CD14-positive monocyte (primary cell): ENCODE results near the gene MTCH2. TPM values are rescaled to one million over a fixed set of nuclear protein-coding genes. Genes with fewer than 3 reads are reported as not detected.

Experiments used
- DNase-seq, 3 donors: peaks; one replicate each; pipeline ENCODE4 v3.0.0-alpha.2; 2011 to 2022
- H2AFZ ChIP-seq: 2 replicates; pipeline ENCODE4 v1.6.0; 2012; ENCODE audit warnings: mild to moderate bottlenecking, low read depth, low read length, inconsistent platforms; ENCODE audit not compliant: insufficient read depth, poor library complexity, severe bottlenecking
- H3K27ac ChIP-seq, 2 donors: 1 replicate in 1 of 2; 2 replicates in 1 of 2; pipeline ENCODE4 v1.5.1; 2012 to 2013; ENCODE audit warnings: low read length in 2 of 2, control low read depth in 1 of 2, inconsistent platforms in 1 of 2, low read depth in 1 of 2, mild to moderate bottlenecking in 1 of 2
- H3K27me3 ChIP-seq, 2 donors: one replicate each; pipeline versions ENCODE4 v1.6.0 to v1.6.1; 2011 to 2013; ENCODE audit warnings: low read length in 2 of 2; ENCODE audit not compliant: control insufficient read depth in 2 of 2, insufficient read depth in 2 of 2
- H3K36me3 ChIP-seq, 2 donors: replicated peaks in 1 of 2; 1 replicate in 1 of 2; 2 replicates in 1 of 2; pipeline versions ENCODE4 v1.5.1 to v1.6.1; 2012 to 2013; ENCODE audit warnings: low read length in 2 of 2, control low read depth in 1 of 2, inconsistent platforms in 1 of 2, mild to moderate bottlenecking in 1 of 2; ENCODE audit not compliant: insufficient read depth in 2 of 2, control insufficient read depth in 1 of 2
- H3K4me1 ChIP-seq, 2 donors: 1 replicate in 1 of 2; 2 replicates in 1 of 2; pipeline versions ENCODE4 v1.5.1 to v1.6.1; 2012 to 2013; ENCODE audit warnings: low read length in 2 of 2, control low read depth in 1 of 2, inconsistent platforms in 1 of 2, mild to moderate bottlenecking in 1 of 2, moderate library complexity in 1 of 2; ENCODE audit not compliant: insufficient read depth in 2 of 2, control insufficient read depth in 1 of 2
- H3K4me2 ChIP-seq: replicated peaks from 2 replicates; pipeline ENCODE3; 2012; ENCODE audit warnings: low read length, moderate library complexity, mild to moderate bottlenecking; ENCODE audit not compliant: poor library complexity, severe bottlenecking; ENCODE audit errors: extremely low read depth
- H3K4me3 ChIP-seq, 3 experiments: fragments of 200-600 bp in 1 of 3; sonication (generic) in 1 of 3; replicated peaks in 1 of 3; 1 replicate in 2 of 3; 2 replicates in 1 of 3; pipeline ENCODE4 v1.5.1; 2011 to 2013; ENCODE audit warnings: low read length in 3 of 3, mild to moderate bottlenecking in 3 of 3, control low read depth in 2 of 3, low read depth in 2 of 3, inconsistent platforms in 1 of 3, moderate library complexity in 1 of 3
- H3K79me2 ChIP-seq: 2 replicates; pipeline ENCODE4 v1.6.0; 2012; ENCODE audit warnings: mild to moderate bottlenecking, control low read depth, inconsistent platforms, low read length, moderate library complexity; ENCODE audit not compliant: insufficient read depth
- H3K9ac ChIP-seq: 2 replicates; pipeline ENCODE4 v1.6.0; 2017; ENCODE audit warnings: low read length, mild to moderate bottlenecking; ENCODE audit not compliant: insufficient read depth, poor library complexity, severe bottlenecking
- H3K9me3 ChIP-seq, 2 donors: replicated peaks in 1 of 2; 1 replicate in 1 of 2; 2 replicates in 1 of 2; pipeline versions ENCODE4 v1.5.1 to v1.6.1; 2012 to 2013; ENCODE audit warnings: low read length in 2 of 2, control low read depth in 1 of 2; ENCODE audit not compliant: control insufficient read depth in 1 of 2, insufficient read depth in 1 of 2
- H4K20me1 ChIP-seq: 2 replicates; pipeline ENCODE4 v1.6.0; 2012; ENCODE audit warnings: mild to moderate bottlenecking, low read length, control low read depth, moderate library complexity; ENCODE audit not compliant: insufficient read depth
- H3K27ac Mint-ChIP-seq, 7 donors: one replicate each; pipeline ENCODE4 v1.8.0; 2020; ENCODE audit warnings: mild to moderate bottlenecking in 7 of 7, mixed read lengths in 7 of 7, moderate library complexity in 6 of 7, inconsistent platforms in 2 of 7
- H3K27me3 Mint-ChIP-seq, 3 donors: one replicate each; pipeline ENCODE4 v1.8.0; 2021 to 2022; ENCODE audit warnings: low read depth in 3 of 3, mild to moderate bottlenecking in 3 of 3, mixed read lengths in 3 of 3, moderate library complexity in 3 of 3, inconsistent platforms in 1 of 3
- H3K36me3 Mint-ChIP-seq, 2 donors: one replicate each; pipeline ENCODE4 v1.8.0; 2020; ENCODE audit warnings: mixed read lengths in 2 of 2, inconsistent platforms in 1 of 2, mild to moderate bottlenecking in 1 of 2
- H3K4me1 Mint-ChIP-seq: one replicate; pipeline ENCODE4 v1.8.0; 2020; ENCODE audit warnings: mild to moderate bottlenecking, mixed read lengths
- H3K4me3 Mint-ChIP-seq, 2 donors: one replicate each; pipeline ENCODE4 v1.8.0; 2020; ENCODE audit warnings: mild to moderate bottlenecking in 2 of 2, mixed read lengths in 2 of 2, moderate library complexity in 1 of 2
- H3K9me3 Mint-ChIP-seq, 7 donors: one replicate each; pipeline ENCODE4 v1.8.0; 2020 to 2022; ENCODE audit warnings: mixed read lengths in 7 of 7, mild to moderate bottlenecking in 6 of 7, moderate library complexity in 6 of 7, inconsistent platforms in 2 of 7
- WGBS: methylation state at CpG from one replicate; pipeline ENCODE4 v1.1.5; 2013; ENCODE audit warnings: missing lambda C conversion rate; ENCODE audit not compliant: insufficient coverage; 5-methylcytosine and 5-hydroxymethylcytosine counted together
- intact Hi-C, 2 donors: fragments of 100-400 bp; cut with micrococcal nuclease; formaldehyde crosslinking; loops; one replicate each; pipeline versions ENCODE4 v1.15.0 to v1.15.1; 2023
- polyA plus RNA-seq, 3 donors: library from polyadenylated mRNA; depleted of rRNA in 1 of 3; unstranded in 2 of 3; stranded (reverse) in 1 of 3; fragments of 300-500 nt in 2 of 3; fragments of >200 nt in 1 of 3; fragmentation: Illumina TruSeq in 2 of 3; gene quantifications; 1 replicate in 2 of 3; 2 replicates in 1 of 3; pipeline ENCODE4 v1.2.3, GENCODE V29; 2012 to 2021
- TF ChIP-seq, protein P1 (sequence below): fragments of 200-600 bp; IDR thresholded peaks from one replicate; pipeline ENCODE4 v1.8.0; 2022; ENCODE audit warnings: antibody characterized with exemption, mild to moderate bottlenecking

The MTCH2 gene
- polyA plus RNA-seq, 3 donors: 31.7 to 116 (median 98.0) TPM

DNA sequence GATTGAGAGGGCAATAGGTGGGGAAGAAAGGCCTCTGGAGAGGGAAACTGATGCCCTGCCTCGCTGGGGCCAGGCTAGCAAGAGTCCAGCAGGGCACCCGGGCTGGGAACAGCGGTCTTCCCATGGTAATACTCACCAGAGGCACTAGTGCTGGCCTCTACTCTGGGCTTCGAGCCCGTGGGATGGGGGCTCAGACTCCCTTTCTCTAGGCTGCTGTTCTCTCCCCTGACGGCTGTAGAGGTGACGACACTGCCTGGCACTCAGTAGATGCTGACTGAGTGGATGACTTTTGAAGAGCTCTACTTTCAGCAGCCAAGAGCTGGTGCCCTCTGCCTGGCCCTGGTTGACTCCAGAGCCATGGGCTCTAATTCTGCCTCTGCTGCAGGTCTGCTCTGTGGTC, 47.3 kb downstream of the MTCH2 start:
- Histone ChIP-seq H4K20me1 (no peaks in the 10 kb centered on the region), H3K79me2 (no peaks in the 10 kb centered on the region), H3K27me3 (peaks cover 16 to 29% of the 10 kb centered on the region in 2 donors), H3K4me3 (no peak overlapping the region), H3K9ac (no peak overlapping the region), H3K9me3 (peaks cover 0 to 6% of the 10 kb centered on the region in 2 donors), H3K4me2 (no peak overlapping the region), H2AFZ (no peak overlapping the region), H3K4me1 (peaks cover 15 to 27% of the 10 kb centered on the region in 2 donors), H3K27ac (no peak overlapping the region), H3K36me3 (no peaks in the 10 kb centered on the region)
- Mint-ChIP-seq H3K36me3 (peaks cover 0 to 9% of the 10 kb centered on the region in 2 donors), H3K4me1 (peaks cover 29% of the 10 kb centered on the region), H3K27me3 (peaks cover 29 to 37% (median 30%) of the 10 kb centered on the region in 3 donors), H3K27ac (peak overlapping the region in 2 of 7 donors; percentile 6 to 41), H3K9me3 (peaks cover 0 to 12% (median 3%) of the 10 kb centered on the region in 7 donors), H3K4me3 (no peak overlapping the region)
- TF ChIP-seq, protein P1, sequence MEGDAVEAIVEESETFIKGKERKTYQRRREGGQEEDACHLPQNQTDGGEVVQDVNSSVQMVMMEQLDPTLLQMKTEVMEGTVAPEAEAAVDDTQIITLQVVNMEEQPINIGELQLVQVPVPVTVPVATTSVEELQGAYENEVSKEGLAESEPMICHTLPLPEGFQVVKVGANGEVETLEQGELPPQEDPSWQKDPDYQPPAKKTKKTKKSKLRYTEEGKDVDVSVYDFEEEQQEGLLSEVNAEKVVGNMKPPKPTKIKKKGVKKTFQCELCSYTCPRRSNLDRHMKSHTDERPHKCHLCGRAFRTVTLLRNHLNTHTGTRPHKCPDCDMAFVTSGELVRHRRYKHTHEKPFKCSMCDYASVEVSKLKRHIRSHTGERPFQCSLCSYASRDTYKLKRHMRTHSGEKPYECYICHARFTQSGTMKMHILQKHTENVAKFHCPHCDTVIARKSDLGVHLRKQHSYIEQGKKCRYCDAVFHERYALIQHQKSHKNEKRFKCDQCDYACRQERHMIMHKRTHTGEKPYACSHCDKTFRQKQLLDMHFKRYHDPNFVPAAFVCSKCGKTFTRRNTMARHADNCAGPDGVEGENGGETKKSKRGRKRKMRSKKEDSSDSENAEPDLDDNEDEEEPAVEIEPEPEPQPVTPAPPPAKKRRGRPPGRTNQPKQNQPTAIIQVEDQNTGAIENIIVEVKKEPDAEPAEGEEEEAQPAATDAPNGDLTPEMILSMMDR: no peak
- intact Hi-C loops: no loop called here
- no peak for DNase-seq
- 74% methylated on average over 4 of the region's 7 CpGs for WGBS

DNA sequence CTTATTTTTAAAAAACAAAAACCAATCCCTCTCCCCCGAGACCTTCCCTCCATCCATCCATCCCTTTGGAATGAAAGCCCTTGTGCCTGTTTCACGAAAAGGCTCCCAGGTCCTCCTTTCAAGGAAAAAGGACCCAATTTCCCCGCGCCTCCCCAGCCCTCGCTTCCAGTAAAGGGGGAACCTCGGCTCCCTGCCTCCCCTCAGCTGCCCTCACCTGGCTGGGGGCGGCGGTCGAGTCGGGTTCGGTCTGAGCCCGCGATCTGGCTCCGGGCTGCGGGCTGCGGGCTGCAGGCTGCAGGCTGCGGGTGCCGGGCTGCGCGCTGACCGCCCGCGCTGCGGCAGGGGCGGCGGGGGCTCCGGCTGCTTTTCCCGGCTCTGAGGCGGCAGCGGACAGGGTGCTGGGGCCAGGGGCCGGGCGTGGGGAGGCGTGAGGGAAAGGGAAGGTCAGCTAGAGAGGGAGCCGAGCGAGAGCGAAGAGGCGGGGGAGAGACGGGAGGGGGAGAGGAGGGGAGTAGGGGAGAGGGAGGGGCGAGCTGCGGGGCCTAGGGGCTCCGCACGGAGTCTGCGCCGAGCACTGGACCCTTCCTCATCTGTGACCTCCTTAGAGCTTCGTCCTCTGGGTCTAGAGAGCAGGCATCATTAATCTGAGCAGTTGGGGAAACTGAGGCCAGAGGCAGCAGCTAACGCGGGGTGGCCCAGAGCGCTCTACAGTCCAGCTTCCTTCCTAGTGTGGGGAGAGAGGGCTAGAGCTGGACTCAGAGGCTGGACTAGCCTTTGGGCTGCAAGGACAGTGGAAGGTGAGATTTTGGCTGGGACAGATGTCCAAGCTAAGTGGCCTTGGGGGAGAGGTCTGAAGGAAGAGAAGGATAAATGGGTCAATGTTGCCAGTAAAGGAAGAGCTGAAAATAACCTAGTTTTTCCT, 48.2 kb downstream of the MTCH2 start, which contains the start of gene C1QTNF4:
C1QTNF4 (minus strand) TSS at position 478 of the 922 bp plus-strand sequence. CDS start 3,601 bp downstream, outside the sequence.
- Mint-ChIP-seq H3K36me3 (peaks cover 0 to 9% of the 10 kb centered on the region in 2 donors), H3K4me1 (peaks cover 29% of the 10 kb centered on the region), H3K27ac (peak within 1 kb of the TSS in 3 of 7 donors; percentile 6 to 42 (median 41)), H3K27me3 (peaks cover 29 to 37% (median 30%) of the 10 kb centered on the region in 3 donors), H3K9me3 (peaks cover 0 to 12% (median 3%) of the 10 kb centered on the region in 7 donors), H3K4me3 (peak within 1 kb of the TSS; percentile 34 to 82)
- H3K9ac ChIP-seq: peak within 1 kb of the TSS; percentile 21
- TF ChIP-seq, protein P1: no peak
- H3K27ac ChIP-seq: no peak within 1 kb of the TSS
- 2% methylated on average over 47 of the region's 48 CpGs for WGBS
- peak within 1 kb of the TSS; percentile 52 for H3K4me2 ChIP-seq
- peaks cover 16 to 29% of the 10 kb centered on the region in 2 donors for H3K27me3 ChIP-seq
- H3K9me3 ChIP-seq: peaks cover 0 to 6% of the 10 kb centered on the region in 2 donors
- H3K79me2 ChIP-seq: peaks cover 4% of the 10 kb centered on the region
- no peaks in the 10 kb centered on the region for H3K36me3 ChIP-seq
- intact Hi-C loops: no loop called here
- H2AFZ ChIP-seq: peak within 1 kb of the TSS; percentile 21
- peak within 1 kb of the TSS in 1 of 3 experiments; percentile 48 for H3K4me3 ChIP-seq
- no peak for DNase-seq
- H4K20me1 ChIP-seq: no peaks in the 10 kb centered on the region
- peaks cover 15 to 27% of the 10 kb centered on the region in 2 donors for H3K4me1 ChIP-seq
